ENCODE data around the gene TOMM7.
A peak's percentile ranks its signal among the peaks of the same experiment; 100 is the strongest.
"Not testable (repeated sequence)": the region's sequence is repeated elsewhere in the genome, so short reads cannot be mapped to it uniquely, and the experiment has no call there.

TOMM7 gene

DNA sequence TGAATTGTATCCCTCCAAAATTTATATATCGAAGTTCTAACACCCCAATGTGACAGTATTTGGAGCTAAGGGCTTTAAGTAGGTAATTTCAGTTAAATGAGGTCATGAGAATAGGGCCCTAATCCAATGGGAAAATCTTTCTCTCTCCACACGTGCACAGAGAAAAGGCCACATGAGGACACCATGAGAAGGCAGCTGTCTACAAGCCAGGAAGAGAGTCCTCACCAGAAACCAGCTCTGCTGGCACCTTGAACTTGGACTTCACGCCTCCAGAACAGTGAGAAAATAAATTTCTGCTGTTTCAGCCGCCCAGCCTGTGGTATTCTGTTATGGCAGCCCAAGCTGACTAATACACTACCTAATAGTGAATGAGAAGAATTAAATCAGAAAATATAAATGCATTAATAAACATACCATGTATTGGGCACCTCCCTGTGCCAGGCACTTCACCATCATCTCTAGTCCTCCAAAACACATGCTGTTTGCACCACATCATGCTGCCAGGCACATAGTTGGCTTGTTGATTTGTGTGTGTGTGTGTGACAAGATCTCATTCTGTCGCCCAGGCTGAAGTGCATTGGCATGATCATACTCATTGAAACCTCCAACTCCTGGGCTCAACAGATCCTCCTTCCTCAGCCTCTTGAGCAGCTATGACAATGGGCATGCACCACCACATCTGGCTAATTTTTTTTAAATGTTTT is 9.1 kb upstream of the TOMM7 start:
- intact Hi-C loops (cut with DNase I) = no loop called here
- DNase-seq = no peak

- DNase-seq = no peak
- intact Hi-C loops (cut with DNase I) = loop anchor here (10.0 kb wide), 1 partner anchor 227 kb away; no protein-coding TSS in a partner anchor
Measured at GRCh38 chr7:22827563-22827962, 4.9 kb upstream of the TOMM7 start.

DNA sequence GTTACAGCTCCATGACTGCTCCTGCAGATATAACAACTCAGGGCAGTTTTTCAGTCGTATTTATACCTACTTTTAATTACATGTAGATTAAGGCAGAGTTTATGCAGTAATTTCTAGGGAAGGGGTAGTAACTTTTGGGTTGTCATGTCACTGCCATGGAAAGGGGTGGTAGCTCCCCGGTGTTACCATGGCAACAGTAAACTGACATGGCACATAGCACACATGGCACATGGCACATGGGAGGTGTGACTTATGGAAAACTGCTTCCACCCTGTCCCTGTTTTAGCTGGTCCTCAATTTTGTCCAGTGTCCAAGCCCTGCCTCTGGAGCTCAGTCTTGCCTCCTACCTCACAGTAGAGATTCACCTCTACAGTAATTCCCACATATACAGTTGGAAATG is 3.9 kb upstream of the TOMM7 start:
- intact Hi-C loops (cut with DNase I) = loop anchor here (10.0 kb wide), 1 partner anchor 228 kb away; no protein-coding TSS in a partner anchor

DNA sequence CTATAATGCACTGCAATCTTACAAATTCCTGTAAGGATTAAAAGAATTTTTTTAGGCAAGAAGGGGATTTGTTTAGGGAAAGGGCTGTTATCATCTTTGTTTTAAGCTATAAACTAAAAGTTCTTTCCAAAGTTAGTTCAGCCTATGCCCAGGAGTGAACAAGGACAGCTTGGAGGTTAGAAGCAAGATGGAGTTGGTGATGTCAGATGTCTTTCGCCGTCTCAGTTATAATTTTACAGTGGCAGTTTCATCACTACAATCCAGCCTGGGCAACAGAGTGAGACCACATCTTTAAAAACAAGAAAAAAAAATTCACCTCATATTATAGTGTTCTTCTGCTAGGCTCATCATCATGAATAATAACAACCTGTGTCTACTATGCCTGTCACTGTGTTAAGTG is 2.1 kb upstream of the TOMM7 start:
- no peak for DNase-seq
- intact Hi-C loops (cut with DNase I) = loop anchor here (10.0 kb wide), 1 partner anchor 230 kb away; no protein-coding TSS in a partner anchor

More for the DNA sequence above, 3.9 kb upstream of the TOMM7 start:
- DNase-seq = no peak

GRCh38 chr7:22823142-22823497 is 471 bp upstream of the TOMM7 start:
- intact Hi-C loops (cut with DNase I) = loop anchor here (10.0 kb wide), 1 partner anchor 232 kb away; no protein-coding TSS in a partner anchor

GRCh38 chr7:22821702-22822485 is 755 bp downstream of the TOMM7 start:
- intact Hi-C loops (cut with DNase I) = loop anchor here (10.0 kb wide), 1 partner anchor 233 kb away; no protein-coding TSS in a partner anchor
- DNase-seq = peak in 7 of 42 donors; percentile 14 to 48 (median 22)

More at GRCh38 chr7:22823142-22823497, 471 bp upstream of the TOMM7 start:
- DNase-seq = no peak

DNA sequence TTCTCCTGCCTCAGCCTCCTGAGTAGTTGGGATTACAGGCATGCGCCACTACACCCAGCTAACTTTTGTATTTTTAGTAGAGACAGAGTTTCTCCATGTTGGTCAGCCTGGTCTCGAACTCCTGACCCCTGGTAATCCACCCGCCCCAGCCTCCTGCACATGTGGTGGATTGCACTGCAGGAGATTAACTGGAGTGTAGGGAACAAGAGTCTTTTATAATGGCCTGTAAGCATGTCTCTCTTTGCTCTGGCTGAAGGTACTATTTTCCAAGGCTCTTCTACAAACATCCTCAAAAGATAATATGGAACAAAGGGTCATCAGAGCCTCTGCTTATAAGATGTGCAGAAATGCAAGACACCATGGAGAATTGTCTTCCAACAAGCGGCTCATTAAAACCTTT is 3.2 kb downstream of the TOMM7 start:
- intact Hi-C loops (cut with DNase I) = no loop called here
- DNase-seq = no peak

GRCh38 chr7:22814261-22815208 is 8.1 kb downstream of the TOMM7 start:
- intact Hi-C loops (cut with DNase I) = no loop called here
- no peak for DNase-seq

GRCh38 chr7:22812353-22812752 is 10.3 kb downstream of the TOMM7 start:
- no peak for DNase-seq
- intact Hi-C loops (cut with DNase I) = no loop called here

DNA sequence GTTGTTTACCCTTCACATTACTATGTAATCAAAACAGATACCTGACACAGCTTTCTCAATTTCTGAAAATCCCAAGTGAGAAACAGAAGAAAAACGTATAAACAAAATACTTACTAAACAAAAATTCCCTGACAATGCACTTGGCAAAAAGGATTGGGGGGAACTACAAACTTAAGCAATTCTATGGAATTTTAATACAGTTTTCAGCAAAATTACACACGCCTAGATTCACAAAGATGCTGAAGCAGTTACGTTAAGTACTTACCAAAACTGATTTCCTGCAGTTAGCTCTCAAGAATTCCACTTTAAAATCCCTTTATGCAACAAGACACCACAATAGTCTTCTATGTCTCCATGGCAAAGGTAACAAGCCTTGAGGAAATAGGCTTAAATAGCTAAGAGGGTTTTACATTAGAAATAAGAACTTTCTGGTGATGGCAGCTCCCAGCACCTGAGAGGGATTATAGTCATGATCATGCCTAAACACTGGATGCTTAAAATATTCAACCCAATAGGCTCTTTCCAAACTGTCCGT is 10.8 kb downstream of the TOMM7 start:
- intact Hi-C loops (cut with DNase I) = no loop called here
- no peak for DNase-seq

DNA sequence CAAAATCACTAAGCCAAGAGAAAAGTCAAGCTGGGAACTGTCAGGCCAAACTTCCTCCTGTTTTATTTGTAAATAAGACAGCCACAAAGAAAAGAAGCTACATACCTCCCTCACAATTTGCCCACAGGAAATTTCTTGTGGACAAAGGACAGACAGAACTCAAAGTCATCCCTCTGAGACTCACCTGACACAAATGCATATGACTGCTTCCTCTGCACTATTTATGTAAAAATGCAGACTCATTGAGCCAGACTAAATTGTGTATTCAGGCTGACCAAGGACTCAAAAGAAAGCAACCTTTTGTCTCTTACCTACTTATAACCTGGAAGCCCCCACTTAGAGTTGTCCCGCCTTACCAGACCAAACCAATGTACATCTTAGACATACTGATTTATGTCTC is 11.8 kb downstream of the TOMM7 start:
- intact Hi-C loops (cut with DNase I) = no loop called here
- no peak for DNase-seq

DNA sequence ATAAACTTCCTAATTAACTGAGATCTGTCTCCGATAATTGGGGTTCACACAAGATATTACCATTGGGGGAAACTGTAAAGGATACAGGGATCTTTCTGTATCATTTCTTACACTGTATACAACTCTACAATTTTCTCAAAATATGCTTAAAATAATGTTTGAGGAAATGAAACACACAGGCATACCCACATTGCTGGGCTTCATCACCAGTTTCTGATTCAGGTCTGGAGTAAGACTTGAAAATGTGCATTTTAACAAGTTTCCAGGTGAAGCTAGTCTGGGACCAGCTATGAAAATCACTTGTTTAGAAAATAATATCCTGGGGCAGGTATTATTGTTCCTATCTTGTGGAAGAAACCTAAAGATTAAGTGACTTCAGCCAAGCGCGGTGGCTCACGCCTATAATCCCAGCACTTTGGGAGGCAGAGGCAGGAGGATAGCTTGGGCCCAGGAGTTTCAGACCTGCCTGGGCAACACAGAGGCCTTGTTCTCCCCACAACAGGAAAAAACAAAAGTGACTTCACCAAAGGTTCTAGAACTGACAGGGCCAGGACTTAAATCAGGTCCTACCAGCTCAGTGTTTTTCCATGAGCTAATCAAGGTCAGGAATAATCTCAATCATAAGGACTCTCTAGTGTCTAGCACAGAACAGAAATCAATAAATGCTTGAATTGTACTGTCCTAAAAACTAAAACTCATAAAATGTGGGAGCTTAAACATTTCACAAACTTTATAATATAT is 12.6 kb downstream of the TOMM7 start:
- intact Hi-C loops (cut with DNase I) = no loop called here
- DNase-seq = no peak

- no peak for DNase-seq
- intact Hi-C loops (cut with DNase I) = no loop called here
Measured at GRCh38 chr7:22808140-22808539, 14.5 kb downstream of the TOMM7 start.

DNA sequence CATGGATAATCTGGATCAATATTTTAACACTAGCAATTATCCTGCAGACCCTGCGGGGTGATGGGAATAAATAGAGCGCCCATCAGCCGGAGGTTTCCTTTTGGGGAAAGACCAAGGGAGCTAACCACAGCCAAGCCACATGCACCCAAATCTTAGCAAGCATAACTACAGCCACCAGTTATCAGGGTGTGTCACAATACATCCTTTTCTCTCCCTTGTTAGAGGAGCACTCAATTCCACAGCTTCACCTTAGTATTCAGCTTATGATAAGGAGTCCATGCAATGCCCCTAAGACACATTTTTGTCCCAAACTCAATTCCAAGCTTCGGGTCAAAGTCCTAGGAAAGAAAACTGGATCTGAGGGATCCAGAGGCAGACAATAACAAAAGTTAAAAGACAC is 15.9 kb downstream of the TOMM7 start:
- intact Hi-C loops (cut with DNase I) = no loop called here
- DNase-seq = no peak

DNA sequence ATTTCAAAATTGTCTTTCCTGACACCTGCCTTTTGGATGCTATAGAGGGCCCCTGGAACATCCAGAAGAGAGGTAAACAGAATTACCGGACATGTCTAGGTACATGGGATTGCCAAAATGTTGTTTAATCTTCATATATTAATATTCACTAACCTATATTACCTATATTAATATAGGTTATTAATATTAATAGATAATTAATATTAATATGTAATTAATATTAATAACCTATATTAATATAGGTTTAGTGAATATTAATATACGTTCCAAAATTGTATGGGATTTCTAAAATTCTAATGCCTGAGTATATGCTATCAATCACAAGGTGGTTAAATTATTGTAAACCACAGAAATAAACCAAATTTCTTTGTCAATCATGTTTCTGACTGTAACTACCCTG is 17.4 kb downstream of the TOMM7 start:
- intact Hi-C loops (cut with DNase I) = no loop called here
- DNase-seq = no peak

- intact Hi-C loops (cut with DNase I); DNase-seq: not testable (repeated sequence)
Measured at GRCh38 chr7:22802831-22803230, 19.8 kb downstream of the TOMM7 start.

GRCh38 chr7:22802426-22802825 is 20.2 kb downstream of the TOMM7 start:
- intact Hi-C loops (cut with DNase I) = no loop called here
- no peak for DNase-seq

- no peak for DNase-seq
- intact Hi-C loops (cut with DNase I) = no loop called here
Measured at GRCh38 chr7:22801912-22802311, 20.7 kb downstream of the TOMM7 start.
